Lower leg skin (tissue), 4 donors: ENCODE results near the gene GADD45B. TPM values are rescaled to one million over a fixed set of nuclear protein-coding genes. Genes with fewer than 3 reads are reported as not detected.
"Not testable (repeated sequence)": the region's sequence is repeated elsewhere in the genome, so short reads cannot be mapped to it uniquely, and the experiment has no call there.

ENCODE experiments used
- DNase-seq, 2 donors: peaks; one replicate each; pipeline ENCODE4 v3.0.0-alpha.2; 2019; ENCODE audit warnings: low spot score in 2 of 2
- H3K4me3 ChIP-seq: fragments of 200-600 bp; sonication (generic); 2 replicates; pipeline ENCODE4 v1.5.1; 2017; ENCODE audit warnings: mild to moderate bottlenecking, low read depth; ENCODE audit not compliant: poor library complexity, severe bottlenecking
- POLR2A ChIP-seq, 2 donors: fragments of 450-650 bp; IDR thresholded peaks; one replicate each; pipeline ENCODE4 v1.6.1; 2016 to 2017; ENCODE audit warnings: antibody characterized with exemption in 2 of 2, mild to moderate bottlenecking in 1 of 2, moderate library complexity in 1 of 2
- WGBS, 2 donors: methylation state at CpG; one replicate each; pipeline ENCODE4 v1.1.5; 2018; 5-methylcytosine and 5-hydroxymethylcytosine counted together
- intact Hi-C: fragments of 100-400 bp; cut with DNase I; formaldehyde crosslinking; loops from one replicate; pipeline ENCODE4 v1.15.0; 2023; ENCODE audit warnings: low total_unique reads
- total RNA-seq, 4 donors: library from RNA; depleted of rRNA; stranded (reverse); fragments of >200 nt; gene quantifications; one replicate each; pipeline ENCODE4 v1.1.0, GENCODE V29; 2016
- TF ChIP-seq, protein P1 (sequence below), 3 donors: fragments of 450-650 bp; IDR thresholded peaks; one replicate each; pipeline ENCODE4 v1.5.1; 2016; ENCODE audit warnings: antibody characterized with exemption in 3 of 3, mild to moderate bottlenecking in 3 of 3, moderate library complexity in 2 of 3

Gene GADD45B
- total RNA-seq, 4 donors from 2014 or later, result 74.0 to 205 (median 106) TPM

GRCh38 chr19:2454962-2455850, 20.7 kb upstream of the GADD45B start:
- intact Hi-C loops, result no loop called here
- TF ChIP-seq, protein P1, sequence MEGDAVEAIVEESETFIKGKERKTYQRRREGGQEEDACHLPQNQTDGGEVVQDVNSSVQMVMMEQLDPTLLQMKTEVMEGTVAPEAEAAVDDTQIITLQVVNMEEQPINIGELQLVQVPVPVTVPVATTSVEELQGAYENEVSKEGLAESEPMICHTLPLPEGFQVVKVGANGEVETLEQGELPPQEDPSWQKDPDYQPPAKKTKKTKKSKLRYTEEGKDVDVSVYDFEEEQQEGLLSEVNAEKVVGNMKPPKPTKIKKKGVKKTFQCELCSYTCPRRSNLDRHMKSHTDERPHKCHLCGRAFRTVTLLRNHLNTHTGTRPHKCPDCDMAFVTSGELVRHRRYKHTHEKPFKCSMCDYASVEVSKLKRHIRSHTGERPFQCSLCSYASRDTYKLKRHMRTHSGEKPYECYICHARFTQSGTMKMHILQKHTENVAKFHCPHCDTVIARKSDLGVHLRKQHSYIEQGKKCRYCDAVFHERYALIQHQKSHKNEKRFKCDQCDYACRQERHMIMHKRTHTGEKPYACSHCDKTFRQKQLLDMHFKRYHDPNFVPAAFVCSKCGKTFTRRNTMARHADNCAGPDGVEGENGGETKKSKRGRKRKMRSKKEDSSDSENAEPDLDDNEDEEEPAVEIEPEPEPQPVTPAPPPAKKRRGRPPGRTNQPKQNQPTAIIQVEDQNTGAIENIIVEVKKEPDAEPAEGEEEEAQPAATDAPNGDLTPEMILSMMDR (IDR thresholded peaks at IDR 0.05), result no peak
- no peak for DNase-seq
- WGBS, 2 donors, result 72% methylated on average over 12 to 14 of the region's 14 CpGs
- no peak overlapping the region for H3K4me3 ChIP-seq

GRCh38 chr19:2455851-2456570, 19.9 kb upstream of the GADD45B start:
- no peak for TF ChIP-seq POLR2A (IDR thresholded peaks at IDR 0.05)
- TF ChIP-seq, protein P1 (IDR thresholded peaks at IDR 0.05), result no peak

GRCh38 chr19:2457394-2458037, 18.4 kb upstream of the GADD45B start:
- intact Hi-C loops, result no loop called here
- WGBS, 2 donors, result 88 to 92% methylated on average over 8 of the region's 8 CpGs
- DNase-seq, result no peak
- no peak for TF ChIP-seq POLR2A (IDR thresholded peaks at IDR 0.05)
- TF ChIP-seq, protein P1 (IDR thresholded peaks at IDR 0.05), result no peak
- H3K4me3 ChIP-seq, result no peak overlapping the region

More at GRCh38 chr19:2455851-2456570, 19.9 kb upstream of the GADD45B start:
- DNase-seq, result no peak
- H3K4me3 ChIP-seq, result peak overlapping the region; percentile 86
- intact Hi-C loops, result no loop called here
- 1 to 2% methylated on average over 26 to 38 of the region's 62 CpGs for WGBS, 2 donors

DNA sequence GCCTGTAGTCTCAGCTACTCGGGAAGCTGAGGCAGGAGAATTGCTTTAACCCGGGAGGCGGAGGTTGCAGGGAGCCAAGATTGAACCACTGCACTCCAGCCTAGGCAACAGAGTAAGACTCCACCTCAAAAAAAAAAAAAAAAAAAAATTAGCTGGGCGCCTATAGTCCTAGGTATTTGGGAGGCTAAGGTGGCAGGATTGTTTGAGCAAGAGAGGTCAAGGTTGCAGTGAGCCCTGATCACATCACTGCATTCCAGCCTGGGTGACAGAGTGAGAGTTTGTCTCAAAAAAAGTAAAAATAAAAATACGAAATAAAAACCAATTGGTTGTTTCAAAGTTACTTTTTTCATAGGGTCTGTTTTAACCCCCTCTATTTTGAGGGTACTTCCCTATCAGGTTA, 17.9 kb upstream of the GADD45B start:
- WGBS, 2 donors, result 80 to 95% methylated on average over 5 of the region's 5 CpGs
- intact Hi-C loops, result no loop called here
- TF ChIP-seq POLR2A (IDR thresholded peaks at IDR 0.05), result no peak
- TF ChIP-seq, protein P1 (IDR thresholded peaks at IDR 0.05), result no peak
- no peak overlapping the region for H3K4me3 ChIP-seq
- DNase-seq, result no peak

- 71 to 77% methylated on average over 10 of the region's 10 CpGs for WGBS, 2 donors
- intact Hi-C loops, DNase-seq, H3K4me3 ChIP-seq: not testable (repeated sequence)
These were observed 17.2 kb upstream of the GADD45B start for GRCh38 chr19:2458776-2459175.

- TF ChIP-seq, protein P1 (IDR thresholded peaks at IDR 0.05), result no peak
- TF ChIP-seq POLR2A (IDR thresholded peaks at IDR 0.05), result no peak
- no peak overlapping the region for H3K4me3 ChIP-seq
- intact Hi-C loops, result no loop called here
- WGBS, 2 donors, result 95 to 100% methylated on average over 1 of the region's 1 CpG
- no peak for DNase-seq
These were observed 15.7 kb upstream of the GADD45B start for GRCh38 chr19:2460245-2460644.
